Endothelial cell of umbilical vein (primary cell): ENCODE data around the gene GPR83.

ENCODE experiments used
- CTCF ChIP-seq, 2 donors: IDR thresholded peaks; 1 replicate in 1 of 2; 2 replicates in 1 of 2; pipeline ENCODE4 v1.5.1; 2011; ENCODE audit warnings: low read length in 2 of 2, mild to moderate bottlenecking in 2 of 2, moderate library complexity in 2 of 2, control low read depth in 1 of 2, inconsistent platforms in 1 of 2, low read depth in 1 of 2; ENCODE audit not compliant: insufficient read depth in 1 of 2; ENCODE audit errors: extremely low read depth in 1 of 2
- EZH2 ChIP-seq: IDR thresholded peaks from 2 replicates; pipeline ENCODE4 v1.6.1; 2012; ENCODE audit warnings: borderline replicate concordance, low read depth, mild to moderate bottlenecking, moderate library complexity, low read length, inconsistent platforms; ENCODE audit not compliant: severe bottlenecking
- MAX ChIP-seq: IDR thresholded peaks from 2 replicates; pipeline ENCODE4 v1.6.1; 2011; ENCODE audit not compliant: insufficient read depth, insufficient read length
- POLR2AphosphoS5 ChIP-seq: IDR thresholded peaks from 2 replicates; pipeline ENCODE4 v1.6.1; 2012; ENCODE audit warnings: low read depth, mild to moderate bottlenecking, control low read depth, low read length, moderate library complexity; ENCODE audit not compliant: insufficient read depth

GRCh38 chr11:94450048-94450447, 48.8 kb upstream of the GPR83 start:
- TF ChIP-seq POLR2AphosphoS5 = no peak
- no peak for TF ChIP-seq CTCF (IDR thresholded peaks at IDR 0.05; ENCODE audit: extremely low read depth in 1 of 2, insufficient read depth in 1 of 2, low read depth in 1 of 2, low read length in 2 of 2)
- no peak for TF ChIP-seq EZH2
- TF ChIP-seq MAX = no peak
